HL-60/S4 treated with retinoic acid at 250 ng/mL for 4 days and 3 days (cell line): Measurements from ENCODE around the gene CYB561D2.

Source experiments
- in situ Hi-C: fragments of 300-500 bp; cut with MboI; formaldehyde crosslinking; loops from 2 replicates; pipeline ENCODE4 v1.7.0; 2022; ENCODE audit warnings: low sequenced_read_pairs

The CYB561D2 gene

DNA sequence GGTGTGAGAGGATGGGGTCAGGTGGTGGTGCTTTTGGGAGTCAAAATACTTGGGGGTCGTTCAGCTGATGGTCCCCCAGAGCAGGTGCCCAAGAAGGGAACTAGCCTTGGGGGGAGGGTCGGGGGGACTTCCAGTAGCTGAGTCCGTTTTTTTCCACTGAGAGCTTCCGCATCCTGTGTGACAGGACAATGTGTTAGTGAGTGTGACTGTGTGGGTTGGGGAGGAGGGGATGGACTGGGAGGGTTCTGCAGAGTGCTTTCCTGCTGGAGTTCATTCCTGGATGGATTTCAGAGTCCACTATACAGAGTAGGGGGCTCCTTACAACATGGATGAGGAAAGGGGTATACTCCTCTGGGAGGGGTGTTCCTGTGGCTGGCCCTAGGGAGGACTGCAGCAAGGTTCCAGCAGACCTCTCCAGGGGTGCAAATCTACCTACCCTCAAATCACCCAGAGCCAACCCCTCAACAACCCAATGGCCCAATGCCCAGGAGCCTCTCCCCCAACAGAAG, 27.5 kb upstream of the CYB561D2 start:
- in situ Hi-C loops = no loop called here

DNA sequence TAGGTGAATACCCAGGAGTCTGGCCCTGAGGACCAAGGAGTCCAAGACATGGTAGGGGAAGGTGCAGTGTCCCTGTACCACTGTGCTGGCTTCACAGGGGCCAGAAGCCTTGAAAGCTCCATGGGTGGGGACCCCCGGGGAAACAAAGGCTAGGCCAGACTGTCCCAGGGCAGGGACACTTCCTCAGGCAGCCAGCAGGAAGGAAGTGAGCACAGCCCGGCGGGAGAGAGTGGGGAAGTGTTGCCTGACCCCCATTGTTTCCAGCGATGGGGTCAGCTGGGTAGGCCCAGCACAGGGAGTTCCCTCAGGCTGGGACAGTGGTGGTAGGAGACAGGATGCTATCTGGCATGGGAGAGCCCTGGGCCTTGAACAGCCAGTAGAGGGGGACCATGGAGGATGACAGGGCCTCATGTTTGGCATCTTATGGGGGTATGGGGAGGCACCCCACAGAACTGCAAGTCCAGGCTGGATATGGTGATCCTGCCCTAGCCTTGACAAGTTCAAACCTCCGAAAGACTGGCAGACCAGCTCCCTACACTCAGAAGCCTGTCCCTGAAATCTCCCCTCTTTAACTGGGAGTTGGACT, 27.0 kb upstream of the CYB561D2 start:
- in situ Hi-C loops = no loop called here

- in situ Hi-C loops = no loop called here
Measured at GRCh38 chr3:50324351-50325112, 26.1 kb upstream of the CYB561D2 start.

- in situ Hi-C loops = no loop called here
Measured at GRCh38 chr3:50325113-50325480, 25.6 kb upstream of the CYB561D2 start.

DNA sequence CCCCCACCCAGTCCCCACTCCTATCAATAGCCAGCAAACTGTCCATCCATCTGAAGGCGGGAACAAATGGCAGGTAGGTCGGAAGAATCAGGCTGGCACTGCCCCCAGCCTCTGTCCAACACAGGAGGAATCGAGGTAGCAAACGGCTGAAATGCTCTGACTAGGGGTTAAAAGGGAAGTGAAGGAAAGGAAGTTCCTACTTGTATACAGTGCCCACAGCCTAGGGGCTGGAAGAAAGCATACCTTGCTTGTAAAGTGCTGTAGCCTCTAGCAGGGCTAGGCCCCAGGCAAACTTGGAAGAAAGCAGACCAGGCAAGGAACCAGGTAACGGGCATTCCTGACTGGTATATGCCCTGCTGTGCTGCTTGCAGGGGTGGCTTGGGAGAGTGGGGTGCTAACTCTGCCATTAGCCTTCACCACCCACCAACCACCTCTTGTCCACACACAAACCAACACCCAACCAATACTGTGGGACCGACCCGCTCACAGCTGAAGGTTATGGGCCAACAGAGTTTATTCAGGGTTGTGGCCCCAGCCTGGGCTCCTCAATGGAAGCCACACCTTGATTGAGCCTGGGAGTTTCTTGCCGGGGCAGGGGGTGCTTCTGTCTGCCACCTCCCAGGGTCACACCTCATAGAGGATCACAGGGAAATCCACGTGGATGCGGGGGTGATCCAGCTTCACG, 25.0 kb upstream of the CYB561D2 start:
- in situ Hi-C loops = no loop called here

DNA sequence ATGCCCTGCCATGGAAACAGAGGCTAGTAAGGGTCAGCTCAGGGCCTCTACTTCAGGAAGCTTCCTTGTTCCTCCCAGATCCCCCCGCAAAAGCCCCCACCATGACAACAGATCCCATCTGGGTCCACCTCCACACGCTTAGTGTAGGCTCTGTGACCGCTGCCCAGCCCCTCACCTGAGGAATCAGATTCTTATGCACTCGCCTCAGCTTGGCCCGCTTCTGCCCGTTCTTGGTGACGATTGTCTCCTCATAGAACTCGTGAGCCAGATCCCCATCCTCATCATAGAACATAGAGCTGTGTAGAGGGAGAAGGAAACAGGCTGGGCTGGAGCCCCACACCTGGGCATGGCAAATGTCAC, 24.5 kb upstream of the CYB561D2 start:
- in situ Hi-C loops = no loop called here

GRCh38 chr3:50327129-50327528, 23.5 kb upstream of the CYB561D2 start:
- in situ Hi-C loops = no loop called here

DNA sequence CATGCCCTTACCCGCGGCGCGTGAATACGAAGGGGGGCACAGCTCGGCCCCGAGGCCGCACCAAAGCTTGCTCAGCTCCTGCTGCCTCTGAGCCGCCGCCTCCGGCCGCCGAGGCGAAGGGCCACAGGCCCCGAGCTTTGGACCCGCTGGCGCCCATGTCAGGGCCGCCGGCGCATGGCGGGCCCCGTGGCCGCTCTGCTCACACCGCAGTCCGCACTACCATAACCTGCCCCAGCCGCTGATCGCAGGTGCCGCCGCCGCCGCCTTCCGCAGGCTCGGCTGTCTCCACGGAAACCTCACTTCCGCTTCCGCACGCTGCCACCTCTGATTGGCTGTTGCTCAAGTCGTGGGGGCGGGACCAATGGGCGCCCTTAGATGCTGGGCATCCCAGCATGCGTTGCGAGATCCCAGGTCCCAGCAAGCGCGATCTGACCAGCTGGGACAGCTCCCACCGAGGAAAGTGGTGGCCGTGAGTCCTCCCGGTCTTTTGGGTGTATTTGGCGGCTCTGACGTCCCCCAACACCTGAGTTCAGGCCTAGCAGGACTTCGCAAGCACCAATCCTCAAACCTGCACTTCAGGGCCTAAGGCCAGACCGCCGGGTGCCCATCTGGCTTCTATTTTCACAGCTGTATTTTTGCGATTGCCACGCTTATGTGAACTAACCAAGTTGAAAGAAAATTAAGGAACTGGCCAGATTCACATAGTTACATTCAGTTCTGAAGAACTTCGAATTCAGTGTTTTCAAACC, 22.5 kb upstream of the CYB561D2 start, which contains the start of gene TUSC2:
Gene TUSC2, minus strand, starts transcription at position 281 of the 749 bp plus-strand sequence. Its CDS starts 124 bp downstream, at position 157.
- in situ Hi-C loops = no loop called here

DNA sequence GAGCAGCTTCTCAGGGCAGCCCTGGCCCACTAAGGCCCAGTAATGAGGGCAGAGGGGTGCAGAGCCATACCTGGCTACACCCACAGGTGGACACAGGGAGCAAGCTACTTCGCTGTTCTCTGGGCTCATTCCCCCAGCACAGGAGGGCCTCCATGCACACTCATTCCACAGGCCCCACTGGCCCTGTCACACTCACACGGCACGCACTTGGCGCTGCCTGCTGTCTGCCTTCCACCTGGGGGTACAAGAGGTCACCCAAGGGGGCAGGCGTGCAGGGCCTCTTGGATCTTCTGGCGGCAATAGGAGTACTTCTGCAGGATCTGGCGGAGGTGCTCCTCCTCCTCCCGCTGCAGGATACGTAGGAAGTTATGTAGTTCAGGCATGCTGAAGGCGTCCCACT, 20.3 kb upstream of the CYB561D2 start:
- in situ Hi-C loops = no loop called here

DNA sequence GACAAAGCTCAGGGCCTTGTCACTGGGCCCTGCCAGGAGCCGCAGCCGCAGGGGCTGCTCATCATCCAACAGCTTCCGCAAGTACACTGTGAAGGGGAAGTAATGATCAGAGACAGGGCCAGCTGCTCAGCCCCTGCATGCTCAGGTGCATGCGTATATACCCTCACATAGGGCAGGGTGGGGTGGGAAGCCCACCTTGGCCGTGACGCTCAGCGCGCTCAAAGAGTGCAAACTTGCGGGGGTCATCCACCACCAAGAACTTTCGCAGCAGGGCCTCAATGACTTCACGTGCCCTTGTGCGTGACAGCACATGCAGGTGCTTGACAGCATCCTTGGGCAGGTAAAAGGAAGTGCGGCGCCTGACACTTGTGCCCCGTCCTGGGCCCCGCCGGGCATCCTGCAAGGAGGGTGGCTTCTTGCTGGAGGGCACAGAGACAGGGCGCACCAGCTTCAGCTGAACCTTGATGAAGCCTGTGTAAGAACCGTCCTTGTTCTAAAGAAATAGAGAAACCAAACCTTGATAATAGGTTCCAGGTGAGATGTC, 19.2 kb upstream of the CYB561D2 start:
- in situ Hi-C loops = no loop called here

DNA sequence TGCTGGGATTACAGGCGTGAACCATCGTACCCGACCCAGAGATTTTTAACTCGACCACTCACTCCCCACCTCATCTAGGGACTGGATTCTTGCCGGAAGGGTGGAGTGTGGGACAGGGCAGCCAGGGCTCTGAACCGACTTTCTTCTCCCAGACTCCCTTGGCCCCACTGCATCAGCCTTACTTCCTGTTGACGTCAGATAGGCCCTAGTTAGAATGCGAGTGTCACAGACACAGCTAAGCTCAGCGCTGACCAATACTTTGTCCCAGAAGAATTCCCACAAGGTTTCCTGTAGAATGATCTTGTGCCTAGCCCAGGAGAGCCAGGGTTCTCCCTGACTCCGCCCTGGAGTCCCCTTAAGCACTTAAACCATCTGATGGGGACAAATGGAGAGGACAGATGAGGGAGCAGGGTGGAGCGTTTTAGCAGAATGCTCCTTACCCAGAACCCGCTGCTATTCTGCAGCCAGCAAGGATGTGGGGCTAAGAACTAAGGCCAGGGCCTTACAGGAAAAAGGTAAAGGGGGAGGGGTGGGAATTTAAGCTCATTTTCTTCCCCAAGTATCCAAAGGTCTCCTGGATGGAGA, 16.8 kb upstream of the CYB561D2 start:
- in situ Hi-C loops = no loop called here

DNA sequence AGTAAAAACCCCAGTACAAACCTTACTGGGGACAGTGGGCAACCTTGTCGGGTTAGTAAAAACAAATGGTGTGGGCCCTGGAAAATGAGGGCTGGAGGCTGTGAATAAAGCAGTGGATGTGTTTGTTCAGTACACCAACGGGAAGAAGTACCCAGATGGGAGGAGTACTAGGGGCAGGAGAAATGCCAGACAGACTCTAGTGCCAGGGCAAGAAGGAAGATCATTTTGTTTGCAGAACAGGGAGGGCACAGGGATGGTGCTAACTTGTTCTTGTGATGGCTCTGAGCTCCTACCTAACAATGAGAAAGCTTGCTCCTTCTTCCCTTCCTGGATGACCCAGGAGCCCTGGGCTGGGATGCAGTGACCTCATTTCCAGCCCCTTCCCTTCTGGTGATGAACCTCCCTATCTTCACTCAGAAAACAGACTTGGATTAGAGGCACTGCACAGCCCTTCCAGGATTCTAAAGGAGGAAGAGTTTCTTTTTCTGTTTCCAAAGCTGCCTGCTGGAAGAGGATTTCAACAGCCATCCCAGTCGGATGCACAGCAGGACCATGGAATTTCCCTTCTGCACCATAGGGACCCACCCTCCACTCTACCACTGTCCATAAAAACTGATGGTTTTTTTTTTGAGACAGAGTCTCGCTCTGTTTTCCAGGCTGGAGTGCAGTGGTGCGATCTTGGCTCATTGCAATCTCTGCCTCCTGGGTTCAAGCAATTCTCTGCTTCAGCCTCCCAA, 16.2 kb upstream of the CYB561D2 start:
- in situ Hi-C loops = no loop called here

- in situ Hi-C loops = no loop called here
Measured at GRCh38 chr3:50336452-50337174, 14.0 kb upstream of the CYB561D2 start.

DNA sequence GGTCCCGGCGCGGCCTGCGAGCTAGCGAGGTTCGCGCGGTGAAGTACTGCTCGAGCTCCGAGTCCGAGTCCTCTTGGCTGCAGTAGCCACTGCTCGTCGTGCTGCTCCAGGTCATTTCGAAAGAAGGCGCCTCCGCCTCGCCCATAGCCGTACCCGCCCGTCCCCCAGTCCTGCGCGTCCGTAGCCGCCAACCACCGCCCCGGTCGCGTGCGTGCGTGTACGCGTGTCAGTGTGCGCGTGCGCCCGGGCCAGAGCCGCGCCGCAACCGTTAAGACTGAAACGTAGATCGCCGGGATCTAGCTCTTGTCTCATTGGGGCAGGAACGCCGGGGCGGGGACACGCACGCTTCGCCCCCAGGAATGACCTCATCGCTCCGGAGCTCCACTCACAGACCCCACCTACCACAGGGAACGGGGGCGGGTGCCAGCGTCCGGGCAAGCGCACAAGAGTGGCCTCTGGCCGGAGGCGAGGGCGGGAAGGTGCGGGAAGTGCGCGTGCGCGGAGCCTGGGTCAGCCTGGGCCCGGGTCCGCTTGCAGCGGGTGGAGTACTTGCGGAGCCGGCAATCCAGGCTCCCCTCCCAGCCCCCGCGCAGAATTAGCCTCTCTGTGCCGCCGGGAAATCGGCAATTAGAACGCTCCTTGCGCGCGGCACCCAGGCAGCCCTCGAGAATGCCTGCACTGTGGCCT, 13.3 kb upstream of the CYB561D2 start:
- in situ Hi-C loops = no loop called here

DNA sequence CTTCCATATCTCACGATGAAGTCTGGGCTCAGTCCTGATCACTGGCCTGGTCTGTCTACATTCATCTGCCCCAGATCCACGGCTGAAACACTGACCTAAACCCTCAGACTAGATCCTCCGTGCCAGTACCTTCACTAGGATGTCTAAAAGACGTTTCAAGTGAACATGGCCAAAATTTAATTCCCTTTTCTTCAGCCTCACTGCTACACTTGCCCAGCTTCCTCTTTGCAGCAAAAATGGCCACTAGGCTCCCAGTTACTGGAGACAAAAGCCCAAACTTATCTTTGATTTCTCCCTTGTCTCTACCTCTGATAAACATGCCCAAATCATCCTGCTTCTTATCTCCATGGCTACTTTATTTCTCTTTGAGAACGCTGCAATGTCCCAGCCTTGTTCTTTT, 11.7 kb upstream of the CYB561D2 start:
- in situ Hi-C loops = no loop called here

- in situ Hi-C loops = no loop called here
Measured at GRCh38 chr3:50339485-50340146, 11.0 kb upstream of the CYB561D2 start.

- in situ Hi-C loops = no loop called here
Measured at GRCh38 chr3:50340147-50340447, 10.6 kb upstream of the CYB561D2 start.
